ENCODE measurements around the gene SMYD5.
"Not testable (repeated sequence)": the region's sequence is repeated elsewhere in the genome, so short reads cannot be mapped to it uniquely, and the experiment has no call there.

SMYD5 gene

GRCh38 chr2:73187549-73187948 lies 26.5 kb upstream of the SMYD5 start:
- H3K4me3 ChIP-seq (ENCODE audit: low read depth, low read length): no peak overlapping the region
- DNase-seq (ENCODE audit: low read depth): no peak
- no peak for TF ChIP-seq CTCF (IDR thresholded peaks at IDR 0.05; ENCODE audit: low read depth, low read length, missing control alignments)
- in situ Hi-C loops (cut with HindIII; ENCODE audit: low sequenced_read_pairs): no loop called here

DNA sequence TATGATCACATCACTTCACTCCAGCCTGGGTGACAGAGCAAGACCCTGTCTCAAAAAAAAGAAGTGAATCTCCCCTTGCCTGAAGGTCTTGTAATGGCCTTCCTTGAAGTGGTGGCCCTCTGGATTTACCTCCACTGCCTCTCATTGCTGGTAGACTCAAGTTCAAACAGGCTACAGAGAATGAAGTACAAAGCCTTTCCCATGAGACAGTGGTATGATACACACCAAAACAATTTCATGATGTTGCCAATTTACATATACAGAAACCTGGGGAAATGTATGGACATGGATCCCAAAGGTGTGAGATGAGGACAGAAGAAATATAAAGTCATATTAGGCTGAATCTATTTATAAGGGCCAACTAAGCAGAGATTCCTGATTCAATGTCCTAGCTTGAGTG lies 16.5 kb upstream of the SMYD5 start:
- no peak for TF ChIP-seq CTCF (IDR thresholded peaks at IDR 0.05; ENCODE audit: low read depth, low read length, missing control alignments)
- in situ Hi-C loops (cut with HindIII; ENCODE audit: low sequenced_read_pairs): no loop called here
- no peak for DNase-seq (ENCODE audit: low read depth)
- H3K4me3 ChIP-seq (ENCODE audit: low read depth, low read length): no peak overlapping the region

GRCh38 chr2:73200281-73200680 lies 13.8 kb upstream of the SMYD5 start:
- DNase-seq (ENCODE audit: low read depth); in situ Hi-C loops (cut with HindIII; ENCODE audit: low sequenced_read_pairs); H3K4me3 ChIP-seq (ENCODE audit: low read depth, low read length): not testable (repeated sequence)

DNA sequence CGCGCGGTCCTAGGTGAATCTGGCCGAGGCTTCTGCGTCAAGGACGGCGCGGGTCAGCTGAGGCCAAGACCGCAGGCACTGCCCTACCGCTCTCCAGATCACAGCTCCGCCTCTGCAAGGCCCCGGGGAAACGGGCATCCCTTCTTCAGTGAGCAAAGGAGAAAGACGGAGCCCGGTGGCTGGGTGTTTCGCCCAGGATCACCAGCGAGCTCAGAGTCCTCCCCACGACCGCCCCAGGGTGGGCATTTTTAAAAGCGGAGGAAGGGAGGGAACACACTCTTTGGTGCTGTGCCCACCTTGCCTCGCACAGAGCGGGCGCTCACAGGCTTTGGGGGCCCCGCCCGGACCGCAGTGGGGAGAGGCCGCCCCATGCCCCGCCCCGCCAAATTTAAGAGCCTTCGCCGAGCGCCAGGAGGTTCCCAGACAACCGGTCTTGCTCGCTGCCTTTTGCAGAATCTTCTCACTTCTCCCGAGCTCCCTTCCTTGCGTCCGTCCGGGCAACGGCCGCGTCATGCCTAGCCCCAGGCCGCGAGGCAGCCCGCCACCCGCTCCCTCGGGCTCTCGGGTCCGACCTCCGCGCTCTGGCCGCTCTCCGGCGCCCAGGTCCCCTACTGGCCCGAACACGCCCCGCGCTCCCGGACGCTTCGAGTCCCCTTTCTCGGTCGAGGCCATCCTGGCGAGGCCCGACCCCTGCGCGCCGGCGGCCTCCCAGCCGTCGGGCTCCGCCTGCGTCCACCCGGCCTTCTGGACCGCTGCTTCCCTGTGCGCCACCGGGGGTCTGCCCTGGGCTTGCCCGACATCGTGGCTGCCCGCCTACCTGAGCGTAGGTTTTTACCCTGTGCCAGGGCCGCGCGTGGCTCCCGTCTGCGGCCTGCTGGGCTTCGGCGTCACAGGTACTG lies 11.6 kb upstream of the SMYD5 start, which contains the start of gene NOTO:
TSS of gene NOTO (plus strand) at position 419 of the 899 bp plus-strand sequence. CDS start at position 512, 93 bp downstream.
- in situ Hi-C loops (cut with HindIII; ENCODE audit: low sequenced_read_pairs): no loop called here
- no peak for DNase-seq (ENCODE audit: low read depth)
- TF ChIP-seq CTCF (IDR thresholded peaks at IDR 0.05; ENCODE audit: low read depth, low read length, missing control alignments): no peak
- peak within 1 kb of the TSS; percentile 18 for H3K4me3 ChIP-seq (ENCODE audit: low read depth, low read length)

- in situ Hi-C loops (cut with HindIII; ENCODE audit: low sequenced_read_pairs): no loop called here
- no peak for TF ChIP-seq CTCF (IDR thresholded peaks at IDR 0.05; ENCODE audit: low read depth, low read length, missing control alignments)
- H3K4me3 ChIP-seq (ENCODE audit: low read depth, low read length): no peak overlapping the region
- DNase-seq (ENCODE audit: low read depth): no peak
These were observed 10.9 kb upstream of the SMYD5 start for GRCh38 chr2:73203055-73203681.

- H3K4me3 ChIP-seq (ENCODE audit: low read depth, low read length): no peak overlapping the region
- no peak for TF ChIP-seq CTCF (IDR thresholded peaks at IDR 0.05; ENCODE audit: low read depth, low read length, missing control alignments)
- in situ Hi-C loops (cut with HindIII; ENCODE audit: low sequenced_read_pairs): no loop called here
- peak; percentile 3 for DNase-seq (ENCODE audit: low read depth)
These were observed 8.4 kb upstream of the SMYD5 start for GRCh38 chr2:73205611-73206010.

DNA sequence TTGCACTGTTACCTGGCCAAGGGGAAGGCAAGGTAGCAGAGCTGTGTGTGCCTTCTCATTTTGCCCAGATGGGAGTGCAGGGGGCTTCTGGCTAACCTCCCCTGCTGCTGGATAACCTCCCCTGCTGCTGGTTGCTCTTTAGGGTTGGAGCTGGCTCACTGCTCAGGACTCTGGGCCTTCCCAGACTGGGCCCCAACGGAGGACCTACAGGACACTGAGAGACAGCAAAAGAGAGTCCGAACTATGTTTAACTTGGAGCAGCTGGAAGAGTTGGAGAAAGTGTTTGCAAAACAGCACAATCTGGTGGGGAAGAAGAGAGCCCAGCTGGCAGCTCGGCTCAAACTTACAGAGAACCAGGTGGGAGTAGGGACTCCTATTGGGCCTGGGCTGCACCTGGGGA lies 5.8 kb upstream of the SMYD5 start:
- H3K4me3 ChIP-seq (ENCODE audit: low read depth, low read length): no peak overlapping the region
- TF ChIP-seq CTCF (IDR thresholded peaks at IDR 0.05; ENCODE audit: low read depth, low read length, missing control alignments): no peak
- in situ Hi-C loops (cut with HindIII; ENCODE audit: low sequenced_read_pairs): no loop called here
- DNase-seq (ENCODE audit: low read depth): no peak
